Measurements from ENCODE around the gene NAA10. TPM values are rescaled to one million over a fixed set of nuclear protein-coding genes. Genes with fewer than 3 reads are reported as not detected.

Gene NAA10
- total and polyA plus RNA-seq, 11 donors = 52.5 to 221 (median 91.5) TPM

DNA sequence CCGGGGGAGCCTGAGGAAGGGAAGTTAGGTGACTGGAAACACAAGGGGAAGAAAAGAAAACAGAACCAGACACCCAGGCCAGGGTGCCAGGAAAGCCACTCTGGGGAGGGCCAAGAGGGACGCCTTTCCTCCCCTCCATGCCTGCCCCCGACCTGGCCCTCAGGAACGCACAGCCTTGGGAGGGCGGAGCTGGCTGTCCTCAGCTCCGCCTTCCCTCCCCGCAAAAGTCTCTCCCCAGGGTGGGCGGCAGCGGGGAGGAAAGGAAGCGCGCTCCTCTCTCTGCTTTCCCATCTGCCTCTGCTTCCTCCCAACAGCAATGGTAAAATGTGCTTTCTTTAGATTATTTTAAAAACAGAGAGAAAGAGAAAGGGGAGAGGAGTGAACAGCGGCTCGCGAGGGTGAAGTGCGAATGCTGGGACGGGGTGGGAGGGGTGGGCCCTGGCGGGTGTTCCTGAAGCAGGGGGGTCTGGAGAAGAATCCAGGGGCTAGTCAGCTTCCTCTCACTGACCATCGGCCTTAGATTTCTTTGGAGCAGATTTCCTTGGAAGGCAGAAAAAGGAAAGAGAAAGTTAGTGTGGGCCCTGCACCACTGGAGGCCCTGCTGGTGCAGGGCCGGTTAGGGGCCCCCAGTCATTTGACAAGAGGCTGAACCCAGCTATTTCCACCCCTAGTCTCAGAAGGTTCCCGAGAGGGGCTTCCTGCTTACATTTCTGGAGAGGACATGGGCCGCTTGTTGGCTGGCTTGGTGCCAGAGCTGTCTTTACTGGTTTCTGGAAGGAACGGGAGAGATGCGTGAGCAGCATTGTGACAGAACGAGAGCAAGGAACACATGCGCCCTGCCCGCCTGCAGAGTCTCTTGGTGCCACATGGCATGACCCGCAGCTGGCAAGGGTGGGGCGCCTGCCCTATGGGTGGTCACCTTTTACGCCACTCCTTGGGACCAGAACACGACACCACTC is 14.3 kb upstream of the NAA10 start:
- DNase-seq (peak in 1 of 5 donors; percentile 59), ATAC-seq (peak in 1 of 4 donors; percentile 29)
- no peaks in the 10 kb centered on the region for H3K9me3 ChIP-seq
- TF ChIP-seq POLR2A (IDR thresholded peaks at IDR 0.05) = no peak
- TF ChIP-seq, protein P1, sequence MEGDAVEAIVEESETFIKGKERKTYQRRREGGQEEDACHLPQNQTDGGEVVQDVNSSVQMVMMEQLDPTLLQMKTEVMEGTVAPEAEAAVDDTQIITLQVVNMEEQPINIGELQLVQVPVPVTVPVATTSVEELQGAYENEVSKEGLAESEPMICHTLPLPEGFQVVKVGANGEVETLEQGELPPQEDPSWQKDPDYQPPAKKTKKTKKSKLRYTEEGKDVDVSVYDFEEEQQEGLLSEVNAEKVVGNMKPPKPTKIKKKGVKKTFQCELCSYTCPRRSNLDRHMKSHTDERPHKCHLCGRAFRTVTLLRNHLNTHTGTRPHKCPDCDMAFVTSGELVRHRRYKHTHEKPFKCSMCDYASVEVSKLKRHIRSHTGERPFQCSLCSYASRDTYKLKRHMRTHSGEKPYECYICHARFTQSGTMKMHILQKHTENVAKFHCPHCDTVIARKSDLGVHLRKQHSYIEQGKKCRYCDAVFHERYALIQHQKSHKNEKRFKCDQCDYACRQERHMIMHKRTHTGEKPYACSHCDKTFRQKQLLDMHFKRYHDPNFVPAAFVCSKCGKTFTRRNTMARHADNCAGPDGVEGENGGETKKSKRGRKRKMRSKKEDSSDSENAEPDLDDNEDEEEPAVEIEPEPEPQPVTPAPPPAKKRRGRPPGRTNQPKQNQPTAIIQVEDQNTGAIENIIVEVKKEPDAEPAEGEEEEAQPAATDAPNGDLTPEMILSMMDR (IDR thresholded peaks at IDR 0.05) = no peak
- intact Hi-C loops (cut with DNase I) = no loop called here
- peak overlapping the region; percentile 32 to 86 (median 67) for H3K27ac ChIP-seq
- H3K27me3 ChIP-seq = peaks cover 0 to 5% (median 0%) of the 10 kb centered on the region in 9 donors
- peaks cover 0 to 40% (median 9%) of the 10 kb centered on the region in 12 donors for H3K4me1 ChIP-seq
- peaks cover 0 to 53% (median 46%) of the 10 kb centered on the region in 9 donors for H3K36me3 ChIP-seq
- WGBS, 4 donors = 40 to 75% (median 58%) methylated on average over 27 to 30 of the region's 30 CpGs
- no peak overlapping the region for H3K4me3 ChIP-seq

DNA sequence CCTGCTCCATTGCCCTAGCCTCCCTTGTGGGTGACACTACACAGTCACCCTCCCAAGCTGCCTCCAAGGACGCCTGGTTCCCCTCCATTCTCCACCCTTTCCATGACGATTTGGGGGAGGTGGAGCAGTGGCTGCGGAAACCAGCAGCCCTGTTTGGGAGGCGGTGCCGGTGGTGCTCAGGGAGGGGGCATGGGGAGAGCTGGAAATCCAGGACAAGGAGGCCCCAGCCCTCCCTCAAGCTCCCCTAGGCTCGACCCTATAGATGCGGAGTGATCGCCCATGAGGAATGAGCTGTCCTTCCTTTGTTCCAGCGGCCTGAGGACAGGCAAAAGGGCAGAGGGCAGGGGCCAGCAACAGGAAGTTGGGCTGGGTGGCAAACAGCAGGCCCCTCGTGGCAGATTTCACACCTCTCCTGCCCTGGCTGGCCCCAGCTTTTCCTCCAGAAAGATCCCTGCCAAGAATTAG is 13.2 kb upstream of the NAA10 start:
- WGBS, 4 donors = 51 to 71% (median 62%) methylated on average over 10 of the region's 10 CpGs
- Histone ChIP-seq H3K27me3 (peaks cover 0 to 11% (median 0%) of the 10 kb centered on the region in 9 donors), H3K4me1 (peaks cover 0 to 34% (median 8%) of the 10 kb centered on the region in 12 donors), H3K9me3 (no peaks in the 10 kb centered on the region), H3K36me3 (peaks cover 0 to 42% (median 39%) of the 10 kb centered on the region in 9 donors), H3K4me3 (no peak overlapping the region), H3K27ac (peak overlapping the region; percentile 35 to 86 (median 67))
- TF ChIP-seq POLR2A (IDR thresholded peaks at IDR 0.05) = no peak
- TF ChIP-seq, protein P1 (IDR thresholded peaks at IDR 0.05) = no peak
- intact Hi-C loops (cut with DNase I) = no loop called here
- ATAC-seq (peak in 3 of 4 donors; percentile 3 to 62 (median 9)), DNase-seq (no peak)

DNA sequence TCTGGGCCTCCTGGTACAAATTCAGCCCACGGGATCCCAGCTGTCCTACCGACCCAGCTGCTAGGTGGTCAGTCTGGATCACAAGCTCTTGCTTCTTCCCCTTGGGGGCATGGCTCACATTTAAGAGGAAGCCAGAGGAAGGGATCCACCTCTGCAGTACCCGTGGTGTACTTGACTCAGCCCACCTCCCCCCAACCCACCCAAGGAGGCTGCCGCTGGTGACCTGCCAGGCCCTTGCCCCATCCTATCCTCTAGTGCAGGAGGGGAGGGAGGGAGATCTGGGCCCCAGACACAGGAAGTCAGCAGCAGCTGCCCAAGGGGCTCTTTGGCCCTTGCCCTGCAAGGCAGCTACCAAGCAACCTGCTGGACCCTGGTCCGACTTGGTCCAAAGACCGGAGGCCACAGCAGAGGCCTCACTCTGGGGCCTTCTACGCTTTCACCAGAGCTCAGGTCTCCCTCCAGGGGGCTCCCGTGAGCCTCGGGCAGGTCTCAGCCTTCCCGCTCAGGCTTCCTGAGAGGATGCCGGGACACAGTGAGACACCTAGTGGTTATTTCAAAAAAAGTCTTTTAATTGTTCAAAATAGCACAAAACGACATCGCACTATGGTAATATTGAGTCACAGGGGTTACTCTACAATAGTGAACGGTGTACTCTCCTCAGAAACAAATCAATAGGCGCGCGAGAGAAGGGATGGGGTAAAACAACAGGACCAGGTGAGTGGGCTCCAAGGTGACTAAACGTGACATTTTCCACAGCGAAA is 12.4 kb upstream of the NAA10 start:
- peak; percentile 62 to 87 (median 72) for DNase-seq
- intact Hi-C loops (cut with DNase I) = loop anchor here in 1 of 10 donors (1.0 to 2.0 kb wide), 2 partner anchors 18 to 183 kb away; partner anchors contain the start of gene PLXNB3
- Histone ChIP-seq H3K36me3 (peaks cover 0 to 34% (median 30%) of the 10 kb centered on the region in 9 donors), H3K9me3 (no peaks in the 10 kb centered on the region), H3K4me1 (peaks cover 0 to 36% (median 8%) of the 10 kb centered on the region in 12 donors), H3K27me3 (peaks cover 0 to 15% (median 0%) of the 10 kb centered on the region in 9 donors), H3K4me3 (no peak overlapping the region), H3K27ac (peak overlapping the region; percentile 35 to 86 (median 67))
- TF ChIP-seq, protein P1 (IDR thresholded peaks at IDR 0.05) = peak; percentile 67 to 95 (median 78)
- no peak for TF ChIP-seq POLR2A (IDR thresholded peaks at IDR 0.05)
- ATAC-seq = peak; percentile 53 to 77 (median 68)
- WGBS, 4 donors = 36 to 58% (median 45%) methylated on average over 19 of the region's 19 CpGs

Data from heart left ventricle (tissue), 16 donors.